ENCODE measurements around the gene SYVN1. TPM values are rescaled to one million over a fixed set of nuclear protein-coding genes. Genes with fewer than 3 reads are reported as not detected.

The SYVN1 gene
- total RNA-seq, 4 donors from 2014 or later: 19.0 to 38.7 (median 26.0) TPM

DNA sequence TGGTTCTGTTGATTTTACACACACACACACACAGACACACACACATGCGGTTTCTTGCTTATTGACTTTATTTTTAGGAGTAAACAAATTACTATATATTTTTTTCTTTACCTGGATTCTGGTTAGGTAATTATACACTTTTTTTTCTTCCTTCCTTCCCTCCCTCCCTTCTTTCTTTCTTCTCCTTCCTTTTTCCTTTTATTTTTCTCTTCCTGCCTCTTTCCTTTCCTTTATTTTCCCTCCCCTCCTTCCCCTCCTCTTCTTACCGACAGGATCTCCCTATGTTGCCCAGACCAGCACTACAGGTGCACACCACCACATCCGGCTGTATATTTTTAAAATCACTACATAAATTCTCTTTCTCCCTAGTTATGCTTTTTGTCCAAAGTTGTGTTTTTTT, 32.6 kb upstream of the SYVN1 start:
- TF ChIP-seq POLR2AphosphoS5 (IDR thresholded peaks at IDR 0.05) (no peak), POLR2A (IDR thresholded peaks at IDR 0.05) (no peak), EP300 (IDR thresholded peaks at IDR 0.05) (no peak)
- TF ChIP-seq, protein P1, sequence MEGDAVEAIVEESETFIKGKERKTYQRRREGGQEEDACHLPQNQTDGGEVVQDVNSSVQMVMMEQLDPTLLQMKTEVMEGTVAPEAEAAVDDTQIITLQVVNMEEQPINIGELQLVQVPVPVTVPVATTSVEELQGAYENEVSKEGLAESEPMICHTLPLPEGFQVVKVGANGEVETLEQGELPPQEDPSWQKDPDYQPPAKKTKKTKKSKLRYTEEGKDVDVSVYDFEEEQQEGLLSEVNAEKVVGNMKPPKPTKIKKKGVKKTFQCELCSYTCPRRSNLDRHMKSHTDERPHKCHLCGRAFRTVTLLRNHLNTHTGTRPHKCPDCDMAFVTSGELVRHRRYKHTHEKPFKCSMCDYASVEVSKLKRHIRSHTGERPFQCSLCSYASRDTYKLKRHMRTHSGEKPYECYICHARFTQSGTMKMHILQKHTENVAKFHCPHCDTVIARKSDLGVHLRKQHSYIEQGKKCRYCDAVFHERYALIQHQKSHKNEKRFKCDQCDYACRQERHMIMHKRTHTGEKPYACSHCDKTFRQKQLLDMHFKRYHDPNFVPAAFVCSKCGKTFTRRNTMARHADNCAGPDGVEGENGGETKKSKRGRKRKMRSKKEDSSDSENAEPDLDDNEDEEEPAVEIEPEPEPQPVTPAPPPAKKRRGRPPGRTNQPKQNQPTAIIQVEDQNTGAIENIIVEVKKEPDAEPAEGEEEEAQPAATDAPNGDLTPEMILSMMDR (IDR thresholded peaks at IDR 0.05): no peak
- H3K9me3 ChIP-seq: no peaks in the 10 kb centered on the region
- H3K4me3 ChIP-seq: no peak overlapping the region
- no peak for ATAC-seq
- 84 to 90% methylated on average over 3 of the region's 3 CpGs for WGBS, 2 donors (ENCODE audit: low coverage in 1 of 2)
- H3K4me1 ChIP-seq: no peaks in the 10 kb centered on the region
- peaks cover 12% of the 10 kb centered on the region for H3K27me3 ChIP-seq
- no peak overlapping the region for H3K27ac ChIP-seq
- no peaks in the 10 kb centered on the region for H3K36me3 ChIP-seq

DNA sequence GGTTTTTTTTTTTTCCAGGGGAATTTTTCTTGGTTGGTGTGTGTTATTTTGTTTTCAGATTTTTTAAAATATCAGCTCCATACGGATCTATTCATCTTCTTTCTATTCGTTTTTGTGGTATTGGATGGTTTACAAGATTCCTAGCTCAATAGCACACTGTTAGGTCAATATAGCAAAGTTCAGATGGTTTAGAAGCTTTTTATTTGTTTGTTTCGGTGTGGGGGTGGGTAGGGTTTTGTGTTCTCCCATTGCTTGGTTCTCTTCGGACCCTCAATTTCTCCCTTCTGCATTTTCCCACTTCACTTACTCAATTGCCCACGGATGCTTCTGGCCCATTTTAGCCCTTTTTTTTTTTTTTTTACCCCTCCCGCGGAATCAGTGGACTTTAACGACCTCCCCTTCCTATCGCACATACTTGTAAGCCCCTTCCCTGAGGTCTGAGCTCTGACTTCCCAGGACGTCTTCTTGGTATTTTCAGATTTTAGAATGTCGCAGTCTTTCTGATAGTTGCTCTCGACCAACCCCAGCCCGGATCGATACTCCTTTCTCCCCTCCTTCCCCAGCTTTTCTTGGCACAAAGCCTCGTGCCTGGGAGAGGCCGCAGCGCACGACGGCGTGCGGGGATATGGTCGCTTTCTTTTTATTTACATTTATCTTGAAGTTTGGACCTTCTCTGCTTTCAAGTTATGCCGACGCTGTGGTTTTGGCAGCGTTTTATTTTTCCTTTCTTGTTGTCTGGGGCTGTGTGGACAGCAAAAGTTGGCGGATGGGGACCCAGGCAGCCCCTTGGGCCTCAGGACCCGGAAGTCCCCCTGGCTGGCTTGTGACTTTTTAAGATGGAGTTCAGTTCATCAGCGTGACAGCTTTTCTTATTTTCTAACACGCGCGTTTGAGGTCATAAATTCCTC, 31.3 kb upstream of the SYVN1 start:
- H3K4me1 ChIP-seq: no peaks in the 10 kb centered on the region
- TF ChIP-seq POLR2AphosphoS5 (IDR thresholded peaks at IDR 0.05): no peak
- TF ChIP-seq EP300 (IDR thresholded peaks at IDR 0.05): no peak
- TF ChIP-seq POLR2A (IDR thresholded peaks at IDR 0.05): no peak
- TF ChIP-seq, protein P1 (IDR thresholded peaks at IDR 0.05): no peak
- WGBS, 2 donors (ENCODE audit: low coverage in 1 of 2): 33 to 38% methylated on average over 24 to 31 of the region's 31 CpGs
- no peak for ATAC-seq
- peak overlapping the region in 1 of 2 donors; percentile 28 for H3K4me3 ChIP-seq
- H3K9me3 ChIP-seq: no peaks in the 10 kb centered on the region
- peaks cover 12% of the 10 kb centered on the region for H3K27me3 ChIP-seq
- H3K27ac ChIP-seq: no peak overlapping the region
- no peaks in the 10 kb centered on the region for H3K36me3 ChIP-seq

DNA sequence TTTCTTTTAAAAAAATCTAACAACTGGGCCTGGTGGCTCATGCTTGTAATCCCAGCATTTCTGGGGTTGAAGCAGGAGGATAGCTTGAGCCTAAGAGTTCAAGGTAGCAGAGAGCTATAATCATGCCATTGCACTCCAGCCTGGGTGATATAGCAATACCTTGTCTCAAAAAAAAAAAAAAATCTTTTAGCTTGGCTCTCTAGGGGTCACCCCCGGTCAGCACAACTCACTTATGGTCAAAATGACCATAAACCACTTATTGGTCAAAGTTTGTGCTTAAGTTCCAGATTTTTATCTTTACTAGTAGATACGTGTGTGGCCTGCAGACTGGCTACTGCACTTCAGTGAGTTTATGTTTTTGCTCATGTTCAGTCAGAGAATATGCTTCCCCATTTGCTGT, 29.4 kb upstream of the SYVN1 start:
- Histone ChIP-seq H3K4me3 (no peak overlapping the region), H3K36me3 (no peaks in the 10 kb centered on the region), H3K4me1 (no peaks in the 10 kb centered on the region), H3K9me3 (no peaks in the 10 kb centered on the region), H3K27ac (no peak overlapping the region), H3K27me3 (peaks cover 12% of the 10 kb centered on the region)
- TF ChIP-seq, protein P1 (IDR thresholded peaks at IDR 0.05): no peak
- TF ChIP-seq EP300 (IDR thresholded peaks at IDR 0.05) (no peak), POLR2A (IDR thresholded peaks at IDR 0.05) (no peak), POLR2AphosphoS5 (IDR thresholded peaks at IDR 0.05) (no peak)
- ATAC-seq: no peak
- 80 to 95% methylated on average over 1 to 2 of the region's 2 CpGs for WGBS, 2 donors (ENCODE audit: low coverage in 1 of 2)

DNA sequence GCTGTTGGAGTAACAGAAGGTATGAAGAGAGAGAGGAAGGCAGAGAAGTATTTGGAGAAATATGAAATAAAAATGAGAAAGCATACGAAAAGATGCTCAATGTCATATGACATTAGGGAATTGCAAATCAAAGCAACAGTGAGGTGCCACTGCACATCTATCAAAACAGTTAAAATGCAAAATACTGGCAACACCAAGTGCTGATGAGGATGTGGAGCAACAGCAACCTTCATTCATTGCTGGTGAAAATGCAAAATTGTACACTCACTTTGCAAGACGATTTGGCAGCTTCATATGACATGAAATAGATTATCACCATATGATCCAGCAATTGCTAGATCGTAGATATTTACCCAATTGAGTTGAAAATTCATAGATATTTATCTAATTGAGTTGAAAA, 26.3 kb upstream of the SYVN1 start:
- Histone ChIP-seq H3K27ac (no peak overlapping the region), H3K4me1 (no peaks in the 10 kb centered on the region), H3K9me3 (no peaks in the 10 kb centered on the region), H3K27me3 (no peaks in the 10 kb centered on the region), H3K4me3 (no peak overlapping the region), H3K36me3 (no peaks in the 10 kb centered on the region)
- WGBS, 2 donors (ENCODE audit: low coverage in 1 of 2): 73 to 77% methylated on average over 2 to 3 of the region's 3 CpGs
- no peak for ATAC-seq
- TF ChIP-seq EP300 (IDR thresholded peaks at IDR 0.05) (no peak), POLR2AphosphoS5 (IDR thresholded peaks at IDR 0.05) (no peak), POLR2A (IDR thresholded peaks at IDR 0.05) (no peak)
- TF ChIP-seq, protein P1 (IDR thresholded peaks at IDR 0.05): no peak

DNA sequence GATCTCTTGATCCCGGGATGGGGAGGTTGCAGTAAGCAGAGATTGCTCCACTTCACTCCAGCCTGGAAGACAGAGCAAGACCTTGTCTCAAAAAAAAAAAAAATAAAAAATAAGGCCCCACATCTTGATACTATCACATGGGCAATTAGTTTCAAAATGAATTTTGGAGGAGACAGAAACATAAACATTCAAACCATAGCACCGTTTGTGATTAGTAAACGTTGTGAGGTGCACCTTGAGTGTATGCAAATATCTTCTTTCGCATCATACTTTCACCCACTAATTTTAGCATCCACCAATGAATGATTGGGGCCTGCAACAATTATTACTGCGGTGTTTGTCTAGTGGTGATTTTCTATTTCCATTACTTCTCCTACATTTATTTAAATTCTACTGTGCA, 24.7 kb upstream of the SYVN1 start:
- H3K4me1 ChIP-seq: no peaks in the 10 kb centered on the region
- WGBS, 2 donors (ENCODE audit: low coverage in 1 of 2): 61 to 65% methylated on average over 4 to 5 of the region's 5 CpGs
- H3K9me3 ChIP-seq: no peaks in the 10 kb centered on the region
- H3K27ac ChIP-seq: no peak overlapping the region
- ATAC-seq: no peak
- no peak overlapping the region for H3K4me3 ChIP-seq
- no peaks in the 10 kb centered on the region for H3K36me3 ChIP-seq
- H3K27me3 ChIP-seq: no peaks in the 10 kb centered on the region
- TF ChIP-seq POLR2AphosphoS5 (IDR thresholded peaks at IDR 0.05): no peak
- TF ChIP-seq, protein P1 (IDR thresholded peaks at IDR 0.05): no peak
- no peak for TF ChIP-seq POLR2A (IDR thresholded peaks at IDR 0.05)
- TF ChIP-seq EP300 (IDR thresholded peaks at IDR 0.05): no peak
